GM13976 (cell line): ENCODE measurements around the gene ELMOD1.

Source experiments
- DNase-seq: peaks from one replicate; pipeline ENCODE4 v3.0.0; 2012; ENCODE audit warnings: low spot score
- in situ Hi-C: fragments of 300-500 bp; cut with MboI; formaldehyde crosslinking; loops from one replicate; pipeline ENCODE4 v1.12.0; 2022; ENCODE audit warnings: low sequenced_read_pairs, mixed read lengths, inconsistent platforms; ENCODE audit not compliant: unreplicated experiment
- TF ChIP-seq, protein P1 (sequence below): IDR thresholded peaks from 2 replicates; pipeline ENCODE4 v1.5.1; 2012; ENCODE audit warnings: borderline replicate concordance, mild to moderate bottlenecking; ENCODE audit not compliant: insufficient read depth; ENCODE audit errors: extremely low read depth, missing control alignments, control extremely low read depth

ELMOD1 gene

GRCh38 chr11:107682572-107682971, 91.6 kb downstream of the ELMOD1 start:
- TF ChIP-seq, protein P1, sequence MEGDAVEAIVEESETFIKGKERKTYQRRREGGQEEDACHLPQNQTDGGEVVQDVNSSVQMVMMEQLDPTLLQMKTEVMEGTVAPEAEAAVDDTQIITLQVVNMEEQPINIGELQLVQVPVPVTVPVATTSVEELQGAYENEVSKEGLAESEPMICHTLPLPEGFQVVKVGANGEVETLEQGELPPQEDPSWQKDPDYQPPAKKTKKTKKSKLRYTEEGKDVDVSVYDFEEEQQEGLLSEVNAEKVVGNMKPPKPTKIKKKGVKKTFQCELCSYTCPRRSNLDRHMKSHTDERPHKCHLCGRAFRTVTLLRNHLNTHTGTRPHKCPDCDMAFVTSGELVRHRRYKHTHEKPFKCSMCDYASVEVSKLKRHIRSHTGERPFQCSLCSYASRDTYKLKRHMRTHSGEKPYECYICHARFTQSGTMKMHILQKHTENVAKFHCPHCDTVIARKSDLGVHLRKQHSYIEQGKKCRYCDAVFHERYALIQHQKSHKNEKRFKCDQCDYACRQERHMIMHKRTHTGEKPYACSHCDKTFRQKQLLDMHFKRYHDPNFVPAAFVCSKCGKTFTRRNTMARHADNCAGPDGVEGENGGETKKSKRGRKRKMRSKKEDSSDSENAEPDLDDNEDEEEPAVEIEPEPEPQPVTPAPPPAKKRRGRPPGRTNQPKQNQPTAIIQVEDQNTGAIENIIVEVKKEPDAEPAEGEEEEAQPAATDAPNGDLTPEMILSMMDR: no peak
- DNase-seq: no peak
- in situ Hi-C loops: loop anchor here (10.0 kb wide), 1 partner anchor 108 kb away; no protein-coding TSS in a partner anchor

GRCh38 chr11:107683061-107683460, 92.1 kb downstream of the ELMOD1 start:
- in situ Hi-C loops: loop anchor here (10.0 kb wide), 1 partner anchor 108 kb away; no protein-coding TSS in a partner anchor
- DNase-seq: no peak
- TF ChIP-seq, protein P1: no peak

DNA sequence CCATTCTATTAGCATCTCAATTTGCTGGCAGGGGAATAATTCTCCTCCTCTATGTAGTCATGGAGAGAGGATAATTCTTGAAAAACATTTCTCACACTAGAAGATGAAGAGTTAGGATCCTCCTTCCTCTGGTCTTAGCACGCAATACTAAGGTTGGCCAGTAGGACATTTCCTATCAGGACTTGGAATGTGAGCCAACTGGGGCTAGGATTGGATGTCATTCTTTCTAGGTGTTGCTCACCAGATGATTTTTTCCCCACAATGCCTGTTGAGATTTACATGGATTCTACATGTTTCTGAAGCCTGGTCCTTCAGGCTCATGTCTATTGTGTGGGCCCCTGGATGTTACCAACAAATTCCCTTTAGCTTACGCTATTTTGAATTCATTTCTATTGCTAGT, 92.9 kb downstream of the ELMOD1 start:
- TF ChIP-seq, protein P1: no peak
- DNase-seq: no peak
- in situ Hi-C loops: loop anchor here (10.0 kb wide), 1 partner anchor 109 kb away; no protein-coding TSS in a partner anchor

- in situ Hi-C loops: loop anchor here (10.0 kb wide), 1 partner anchor 114 kb away; no protein-coding TSS in a partner anchor
- DNase-seq: no peak
- TF ChIP-seq, protein P1: no peak
Measured at GRCh38 chr11:107688322-107688918, 97.5 kb downstream of the ELMOD1 start.

- in situ Hi-C loops: loop anchor here (10.0 kb wide), 1 partner anchor 115 kb away; no protein-coding TSS in a partner anchor
- DNase-seq: peak; percentile 58
Measured at GRCh38 chr11:107689317-107690202, 98.6 kb downstream of the ELMOD1 start.

More at GRCh38 chr11:107689317-107690202, 98.6 kb downstream of the ELMOD1 start:
- TF ChIP-seq, protein P1: peak; percentile 41
